Measurements from ENCODE around the gene CSNK1A1.

GRCh38 chr5:149493316-149493715 is 57.9 kb downstream of the CSNK1A1 start:
- TF ChIP-seq SUZ12 (IDR thresholded peaks at IDR 0.05) (no peak), ZNF384 (IDR thresholded peaks at IDR 0.05) (no peak)

Measured in HEK293T (cell line).